H9 (cell line): ENCODE measurements around the gene IDH3B. TPM values are rescaled to one million over a fixed set of nuclear protein-coding genes. Genes with fewer than 3 reads are reported as not detected.

ENCODE experiments used
- DNase-seq: peaks from one replicate; pipeline ENCODE4 v3.0.0-alpha.2; 2017
- H2AFZ ChIP-seq: one replicate; pipeline ENCODE4 v1.6.1; 2013; ENCODE audit warnings: mild to moderate bottlenecking, low read length, control low read depth, moderate library complexity
- H2AK5ac ChIP-seq: 2 replicates; pipeline ENCODE4 v1.6.1; 2013; ENCODE audit warnings: low read length, control low read depth, mixed read lengths; ENCODE audit not compliant: insufficient read length
- H2BK120ac ChIP-seq: one replicate; pipeline ENCODE4 v1.6.1; 2013; ENCODE audit warnings: low read depth, mild to moderate bottlenecking, low read length, control low read depth, inconsistent platforms; ENCODE audit not compliant: poor library complexity, severe bottlenecking
- H2BK12ac ChIP-seq: 2 replicates; pipeline ENCODE4 v1.6.1; 2013; ENCODE audit warnings: low read length, control low read depth, mixed read lengths, low read depth; ENCODE audit not compliant: insufficient read length
- H2BK15ac ChIP-seq: 2 replicates; pipeline ENCODE4 v1.6.1; 2013; ENCODE audit warnings: low read depth, low read length, control low read depth
- H2BK20ac ChIP-seq: one replicate; pipeline ENCODE4 v1.6.1; 2013; ENCODE audit warnings: low read depth, mild to moderate bottlenecking, low read length, control low read depth, inconsistent platforms; ENCODE audit not compliant: poor library complexity, severe bottlenecking
- H2BK5ac ChIP-seq: 2 replicates; pipeline ENCODE4 v1.6.1; 2013; ENCODE audit warnings: low read length, control low read depth, mixed read lengths; ENCODE audit not compliant: insufficient read length
- H3K14ac ChIP-seq: 2 replicates; pipeline ENCODE4 v1.6.1; 2013; ENCODE audit warnings: low read length, control low read depth; ENCODE audit not compliant: insufficient read depth
- H3K18ac ChIP-seq: 2 replicates; pipeline ENCODE4 v1.6.1; 2013; ENCODE audit warnings: low read depth, mild to moderate bottlenecking, mixed read lengths, low read length, control low read depth; ENCODE audit not compliant: insufficient read length
- H3K23ac ChIP-seq: 2 replicates; pipeline ENCODE4 v1.6.1; 2013; ENCODE audit warnings: low read length, control low read depth, mixed read lengths, low read depth; ENCODE audit not compliant: insufficient read length
- H3K23me2 ChIP-seq: 2 replicates; pipeline ENCODE4 v1.6.1; 2013; ENCODE audit warnings: low read depth, mild to moderate bottlenecking, mixed read lengths, low read length, control low read depth; ENCODE audit not compliant: insufficient read length, poor library complexity, severe bottlenecking
- H3K27ac ChIP-seq: 2 replicates; pipeline ENCODE4 v1.5.1; 2013; ENCODE audit warnings: low read length, control low read depth, mixed read lengths, low read depth; ENCODE audit not compliant: insufficient read length
- H3K27me3 ChIP-seq: 2 replicates; pipeline ENCODE4 v1.6.1; 2013; ENCODE audit warnings: low read length, control low read depth, inconsistent platforms; ENCODE audit not compliant: insufficient read depth
- H3K4ac ChIP-seq: 2 replicates; pipeline ENCODE4 v1.6.1; 2013; ENCODE audit warnings: low read depth, mild to moderate bottlenecking, control low read depth, inconsistent platforms, low read length, moderate library complexity
- H3K4me1 ChIP-seq: 2 replicates; pipeline ENCODE4 v1.6.1; 2013; ENCODE audit warnings: low read length, control low read depth, inconsistent platforms; ENCODE audit not compliant: insufficient read depth
- H3K4me2 ChIP-seq: 2 replicates; pipeline ENCODE4 v1.6.1; 2013; ENCODE audit warnings: low read length, control low read depth, mixed read lengths; ENCODE audit not compliant: insufficient read length, insufficient read depth
- H3K56ac ChIP-seq: 2 replicates; pipeline ENCODE4 v1.6.1; 2013; ENCODE audit warnings: low read depth, mild to moderate bottlenecking, mixed read lengths, low read length, control low read depth; ENCODE audit not compliant: insufficient read length
- H3K79me1 ChIP-seq: 2 replicates; pipeline ENCODE4 v1.6.1; 2013; ENCODE audit warnings: low read depth, mild to moderate bottlenecking, moderate library complexity, low read length, control low read depth, inconsistent platforms; ENCODE audit not compliant: insufficient read depth, poor library complexity, severe bottlenecking
- H3K79me2 ChIP-seq: 2 replicates; pipeline ENCODE4 v1.6.1; 2013; ENCODE audit warnings: low read length, control low read depth, inconsistent platforms; ENCODE audit not compliant: insufficient read depth
- H3K9ac ChIP-seq: 2 replicates; pipeline ENCODE4 v1.6.1; 2013; ENCODE audit warnings: low read length, control low read depth, mixed read lengths; ENCODE audit not compliant: insufficient read length; ENCODE audit errors: extremely low read depth
- H3K9me3 ChIP-seq: one replicate; pipeline ENCODE4 v1.6.1; 2013; ENCODE audit warnings: low read depth, low read length, inconsistent platforms; ENCODE audit not compliant: control insufficient read depth
- H3T11ph ChIP-seq: one replicate; pipeline ENCODE4 v1.6.1; 2013; ENCODE audit warnings: mild to moderate bottlenecking, low read length, control low read depth, inconsistent platforms
- H4K20me1 ChIP-seq: one replicate; pipeline ENCODE4 v1.6.1; 2013; ENCODE audit not compliant: control insufficient read depth, insufficient read length, insufficient read depth
- H4K5ac ChIP-seq: 2 replicates; pipeline ENCODE4 v1.6.1; 2013; ENCODE audit warnings: low read depth, mild to moderate bottlenecking, mixed read lengths, low read length, control low read depth; ENCODE audit not compliant: insufficient read length
- H4K8ac ChIP-seq: replicated peaks from 2 replicates; pipeline ENCODE4 v1.6.1; 2013; ENCODE audit warnings: low read length, control low read depth, mixed read lengths, low read depth; ENCODE audit not compliant: insufficient read length
- H4K91ac ChIP-seq: 2 replicates; pipeline ENCODE4 v1.6.1; 2013; ENCODE audit warnings: low read depth, mild to moderate bottlenecking, moderate library complexity, mixed read lengths, low read length, control low read depth; ENCODE audit not compliant: insufficient read length
- H3K27ac Mint-ChIP-seq, 3 experiments: 2 replicates in 2 of 3; 3 replicates in 1 of 3; pipeline ENCODE4 v1.8.0; 2020 to 2021; ENCODE audit warnings: mixed read lengths in 3 of 3, mild to moderate bottlenecking in 1 of 3, moderate library complexity in 1 of 3
- H3K27me3 Mint-ChIP-seq: 2 replicates; pipeline ENCODE4 v1.8.0; 2021; ENCODE audit warnings: low read depth, mild to moderate bottlenecking, moderate library complexity, mixed read lengths
- H3K36me3 Mint-ChIP-seq, 3 experiments: 2 replicates in 2 of 3; 3 replicates in 1 of 3; pipeline ENCODE4 v1.8.0; 2020 to 2021; ENCODE audit warnings: low read depth in 3 of 3, mixed read lengths in 3 of 3; ENCODE audit not compliant: insufficient read depth in 1 of 3
- H3K4me1 Mint-ChIP-seq, 2 experiments: 2 replicates each; pipeline ENCODE4 v1.8.0; 2020; ENCODE audit warnings: mixed read lengths in 2 of 2
- H3K4me3 Mint-ChIP-seq, 2 experiments: 2 replicates in 1 of 2; 3 replicates in 1 of 2; pipeline ENCODE4 v1.8.0; 2020 to 2021; ENCODE audit warnings: mild to moderate bottlenecking in 2 of 2, mixed read lengths in 2 of 2, moderate library complexity in 1 of 2
- H3K9me3 Mint-ChIP-seq, 2 experiments: 2 replicates in 1 of 2; 3 replicates in 1 of 2; pipeline ENCODE4 v1.8.0; 2020; ENCODE audit warnings: mild to moderate bottlenecking in 2 of 2, mixed read lengths in 2 of 2, moderate library complexity in 1 of 2
- whole genome bisulfite sequencing: extraction: QIAGEN DNeasy Blood & Tissue Kit; methylation state at CpG from one replicate; pipeline ENCODE4 v1.1.7; 2013; ENCODE audit warnings: missing lambda C conversion rate, low lambda C conversion rate, mixed read lengths; ENCODE audit not compliant: insufficient read length; ENCODE audit errors: extremely low coverage; 5-methylcytosine and 5-hydroxymethylcytosine counted together
- total RNA-seq: library from RNA; stranded (reverse); gene quantifications from 2 replicates; pipeline ENCODE4 v1.2.1, GENCODE V29; 2021
- TF ChIP-seq, protein P1 (sequence below): fragments of 200-600 bp; sonication (generic); conservative IDR thresholded peaks from 3 replicates; pipeline ENCODE4 v1.8.0; 2021; ENCODE audit warnings: antibody characterized with exemption, mild to moderate bottlenecking

The IDH3B gene
- total RNA-seq, 1 experiment from 2014 or later = 114 TPM

DNA sequence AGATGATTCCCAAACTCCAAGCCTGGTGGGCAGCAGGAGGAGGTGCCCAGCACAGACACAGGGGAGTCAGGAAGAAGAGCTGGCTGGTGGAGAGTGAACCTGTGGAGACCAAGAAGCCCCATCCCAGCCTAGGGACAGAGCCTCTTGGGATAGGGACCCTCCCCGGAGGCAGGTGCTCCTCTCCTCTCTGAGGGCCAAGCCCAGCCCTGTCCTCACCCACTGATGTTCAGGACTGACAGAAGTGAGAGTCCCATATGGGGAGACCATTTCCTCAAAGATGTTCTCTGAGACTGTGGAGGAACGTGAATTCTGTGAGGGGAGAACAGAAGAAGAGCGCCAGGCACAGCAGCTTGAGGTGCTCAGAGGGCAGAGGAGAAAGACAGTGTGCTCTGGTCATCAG lies 26.2 kb upstream of the IDH3B start:
- Histone ChIP-seq H2BK15ac (no peak overlapping the region), H3K79me2 (no peaks in the 10 kb centered on the region), H4K5ac (no peak overlapping the region), H3K79me1 (no peaks in the 10 kb centered on the region), H4K8ac (no peak overlapping the region), H2BK5ac (no peak overlapping the region), H3K9me3 (no peaks in the 10 kb centered on the region), H4K91ac (no peak overlapping the region), H2BK20ac (no peak overlapping the region), H2BK120ac (no peak overlapping the region), H4K20me1 (peaks cover 4% of the 10 kb centered on the region), H3T11ph (no peak overlapping the region), H2AFZ (no peak overlapping the region), H3K4me1 (no peaks in the 10 kb centered on the region), H3K23ac (no peak overlapping the region), H3K14ac (no peak overlapping the region; the same call in 1 of the 2 replicates), H3K23me2 (peaks cover 4% of the 10 kb centered on the region), H2AK5ac (no peak overlapping the region), H3K27ac (no peak overlapping the region), H3K56ac (no peak overlapping the region), H3K9ac (no peak overlapping the region), H2BK12ac (no peak overlapping the region), H3K4ac (no peak overlapping the region), H3K27me3 (peaks cover 47% of the 10 kb centered on the region), H3K4me2 (no peak overlapping the region), H3K18ac (no peak overlapping the region)
- no CpG with 5 or more reads among the region's 3 CpGs for WGBS
- peaks cover 2 to 3% of the 10 kb centered on the region in 2 experiments; a peak in 4 of 5 replicates for H3K9me3 Mint-ChIP-seq
- no peak overlapping the region for H3K27ac Mint-ChIP-seq
- H3K27me3 Mint-ChIP-seq = peaks cover 86% of the 10 kb centered on the region
- no peak overlapping the region for H3K4me3 Mint-ChIP-seq
- TF ChIP-seq, protein P1, sequence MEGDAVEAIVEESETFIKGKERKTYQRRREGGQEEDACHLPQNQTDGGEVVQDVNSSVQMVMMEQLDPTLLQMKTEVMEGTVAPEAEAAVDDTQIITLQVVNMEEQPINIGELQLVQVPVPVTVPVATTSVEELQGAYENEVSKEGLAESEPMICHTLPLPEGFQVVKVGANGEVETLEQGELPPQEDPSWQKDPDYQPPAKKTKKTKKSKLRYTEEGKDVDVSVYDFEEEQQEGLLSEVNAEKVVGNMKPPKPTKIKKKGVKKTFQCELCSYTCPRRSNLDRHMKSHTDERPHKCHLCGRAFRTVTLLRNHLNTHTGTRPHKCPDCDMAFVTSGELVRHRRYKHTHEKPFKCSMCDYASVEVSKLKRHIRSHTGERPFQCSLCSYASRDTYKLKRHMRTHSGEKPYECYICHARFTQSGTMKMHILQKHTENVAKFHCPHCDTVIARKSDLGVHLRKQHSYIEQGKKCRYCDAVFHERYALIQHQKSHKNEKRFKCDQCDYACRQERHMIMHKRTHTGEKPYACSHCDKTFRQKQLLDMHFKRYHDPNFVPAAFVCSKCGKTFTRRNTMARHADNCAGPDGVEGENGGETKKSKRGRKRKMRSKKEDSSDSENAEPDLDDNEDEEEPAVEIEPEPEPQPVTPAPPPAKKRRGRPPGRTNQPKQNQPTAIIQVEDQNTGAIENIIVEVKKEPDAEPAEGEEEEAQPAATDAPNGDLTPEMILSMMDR = no peak
- peaks cover 0 to 5% (median 0%) of the 10 kb centered on the region in 3 experiments; a peak in 2 of 7 replicates for H3K36me3 Mint-ChIP-seq
- peaks cover 16 to 32% of the 10 kb centered on the region in 2 experiments for H3K4me1 Mint-ChIP-seq
- no peak for DNase-seq
